ENCODE results near the gene CASP6.

- TF ChIP-seq EZH2 (IDR thresholded peaks at IDR 0.05) (no peak), POLR2AphosphoS5 (IDR thresholded peaks at IDR 0.05; ENCODE audit: borderline replicate concordance, low read depth, low read length) (peak; percentile 69)
Observed at GRCh38 chr4:109702950-109703663, at the start of gene CASP6.

Data from SK-N-MC (cell line).